ENCODE measurements around the gene NGLY1.

GRCh38 chr3:25683882-25684281, 99.4 kb downstream of the NGLY1 start:
- TF ChIP-seq CTCF (IDR thresholded peaks at IDR 0.05): no peak
- TF ChIP-seq POLR2A (IDR thresholded peaks at IDR 0.05): no peak
